Activated CD4-positive, alpha-beta memory T cell treated with anti-CD3 and anti-CD28 coated beads for 36 hours (primary cell): ENCODE results near the gene PPDPF. TPM values are rescaled to one million over a fixed set of nuclear protein-coding genes. Genes with fewer than 3 reads are reported as not detected.
A peak's percentile ranks its signal among the peaks of the same experiment; 100 is the strongest.
"Not testable (repeated sequence)": the region's sequence is repeated elsewhere in the genome, so short reads cannot be mapped to it uniquely, and the experiment has no call there.

Source experiments
- CTCF ChIA-PET: fragments of 350-600 bp; sonication (Branson Sonifier 250); formaldehyde crosslinking; loops from one replicate; lab custom pipeline; 2021; ENCODE audit warnings: antibody characterized with exemption, inconsistent platforms; lab: Charles Lee
- POLR2A ChIA-PET: fragments of 350-600 bp; sonication (Branson Sonifier 250); formaldehyde crosslinking; loops from one replicate; lab custom pipeline; 2021; ENCODE audit warnings: antibody characterized with exemption; lab: Charles Lee
- DNase-seq: peaks from one replicate; pipeline ENCODE4 v3.0.0-alpha.2; 2020
- H3K27ac Mint-ChIP-seq: one replicate; pipeline ENCODE4 v1.8.0; 2021; ENCODE audit warnings: mixed read lengths
- H3K27me3 Mint-ChIP-seq: one replicate; pipeline ENCODE4 v1.8.0; 2021; ENCODE audit warnings: mixed read lengths
- H3K36me3 Mint-ChIP-seq: one replicate; pipeline ENCODE4 v1.8.0; 2021; ENCODE audit warnings: mixed read lengths
- H3K4me1 Mint-ChIP-seq: one replicate; pipeline ENCODE4 v1.8.0; 2021; ENCODE audit warnings: low read depth, mixed read lengths
- H3K4me3 Mint-ChIP-seq: one replicate; pipeline ENCODE4 v1.8.0; 2021; ENCODE audit warnings: mild to moderate bottlenecking, mixed read lengths
- H3K9me3 Mint-ChIP-seq: one replicate; pipeline ENCODE4 v1.8.0; 2021; ENCODE audit warnings: mixed read lengths
- intact Hi-C: fragments of 100-400 bp; cut with micrococcal nuclease; formaldehyde crosslinking; loops from one replicate; pipeline ENCODE4 v1.15.1; 2023
- total RNA-seq, 2 experiments: library from RNA; stranded (reverse); gene quantifications; one replicate each; pipeline ENCODE4 v1.2.3, GENCODE V29; 2021

The PPDPF gene
- total RNA-seq, 2 experiments from 2014 or later: 191 to 201 TPM

- ChIA-PET POLR2A (no interaction called here), CTCF (interaction anchor here (2.0 kb wide), 1 partner anchor 9 kb away, joined by 6 read pairs; no protein-coding TSS in a partner anchor)
- H3K27ac Mint-ChIP-seq: no peak overlapping the region
- peaks cover 4% of the 10 kb centered on the region for H3K4me1 Mint-ChIP-seq
- DNase-seq: no peak
- H3K9me3 Mint-ChIP-seq: peaks cover 17% of the 10 kb centered on the region
- H3K36me3 Mint-ChIP-seq: peaks cover 5% of the 10 kb centered on the region
- no peak overlapping the region for H3K4me3 Mint-ChIP-seq
- peaks cover 38% of the 10 kb centered on the region for H3K27me3 Mint-ChIP-seq
- intact Hi-C loops: no loop called here
These were observed 15.3 kb upstream of the PPDPF start for GRCh38 chr20:63505281-63505680.

GRCh38 chr20:63505723-63506122, 14.8 kb upstream of the PPDPF start:
- Mint-ChIP-seq H3K27me3 (peaks cover 41% of the 10 kb centered on the region), H3K36me3 (peaks cover 5% of the 10 kb centered on the region), H3K27ac (no peak overlapping the region), H3K9me3 (peaks cover 17% of the 10 kb centered on the region), H3K4me3 (no peak overlapping the region), H3K4me1 (peaks cover 4% of the 10 kb centered on the region)
- ChIA-PET POLR2A (no interaction called here), CTCF (interaction anchor here (2.0 kb wide), 1 partner anchor 9 kb away, joined by 6 read pairs; no protein-coding TSS in a partner anchor)
- DNase-seq: no peak
- intact Hi-C loops: no loop called here

- intact Hi-C loops: no loop called here
- no peak for DNase-seq
- ChIA-PET POLR2A (no interaction called here), CTCF (interaction anchor here (0.6 to 2.0 kb wide), 2 partner anchors 11 to 20 kb away, joined by 3 to 6 read pairs; no protein-coding TSS in a partner anchor)
- H3K4me3 Mint-ChIP-seq: no peak overlapping the region
- H3K9me3 Mint-ChIP-seq: peaks cover 17% of the 10 kb centered on the region
- no peak overlapping the region for H3K27ac Mint-ChIP-seq
- peaks cover 5% of the 10 kb centered on the region for H3K36me3 Mint-ChIP-seq
- peaks cover 4% of the 10 kb centered on the region for H3K4me1 Mint-ChIP-seq
- H3K27me3 Mint-ChIP-seq: peaks cover 43% of the 10 kb centered on the region
These were observed 13.4 kb upstream of the PPDPF start for GRCh38 chr20:63507083-63507743.

GRCh38 chr20:63508072-63508768, 12.3 kb upstream of the PPDPF start:
- Mint-ChIP-seq H3K27ac (peak overlapping the region; percentile 47), H3K4me3 (no peak overlapping the region), H3K4me1 (peaks cover 4% of the 10 kb centered on the region), H3K9me3 (peaks cover 17% of the 10 kb centered on the region), H3K27me3 (peaks cover 47% of the 10 kb centered on the region), H3K36me3 (peaks cover 5% of the 10 kb centered on the region)
- CTCF ChIA-PET: interaction anchor here (0.6 kb wide), 2 partner anchors 11 to 19 kb away, joined by 3 read pairs; no protein-coding TSS in a partner anchor
- intact Hi-C loops: no loop called here
- peak; percentile 42 for DNase-seq
- POLR2A ChIA-PET: no interaction called here

- Mint-ChIP-seq H3K4me3 (no peak overlapping the region), H3K36me3 (peaks cover 5% of the 10 kb centered on the region), H3K4me1 (peaks cover 4% of the 10 kb centered on the region), H3K9me3 (peaks cover 11% of the 10 kb centered on the region), H3K27me3 (peaks cover 45% of the 10 kb centered on the region), H3K27ac (no peak overlapping the region)
- ChIA-PET POLR2A (no interaction called here), CTCF (interaction anchor here (0.6 kb wide), 1 partner anchor 12 kb away, joined by 3 read pairs; no protein-coding TSS in a partner anchor)
- intact Hi-C loops: no loop called here
- DNase-seq: no peak
These were observed 11.4 kb upstream of the PPDPF start for GRCh38 chr20:63509088-63509564.

- intact Hi-C loops: no loop called here
- CTCF ChIA-PET: interaction anchor here (1.0 kb wide), 1 partner anchor 24 kb away, joined by 4 read pairs; the partner anchor contains the start of gene PTK6
- DNase-seq: no peak
- Mint-ChIP-seq H3K4me1 (peaks cover 2% of the 10 kb centered on the region), H3K9me3 (peaks cover 2% of the 10 kb centered on the region), H3K4me3 (no peak overlapping the region), H3K27ac (no peak overlapping the region), H3K27me3 (peaks cover 28% of the 10 kb centered on the region), H3K36me3 (peaks cover 2% of the 10 kb centered on the region)
- POLR2A ChIA-PET: no interaction called here
These were observed 7.4 kb upstream of the PPDPF start for GRCh38 chr20:63513207-63513606.

GRCh38 chr20:63514520-63514919, 6.0 kb upstream of the PPDPF start:
- CTCF ChIA-PET: interaction anchor here (1.1 kb wide), 1 partner anchor 18 kb away, joined by 5 read pairs; no protein-coding TSS in a partner anchor
- POLR2A ChIA-PET, H3K9me3 Mint-ChIP-seq, H3K36me3 Mint-ChIP-seq, H3K4me3 Mint-ChIP-seq, intact Hi-C loops, H3K4me1 Mint-ChIP-seq, H3K27ac Mint-ChIP-seq: not testable (repeated sequence)
- H3K27me3 Mint-ChIP-seq: peaks cover 20% of the 10 kb centered on the region
- DNase-seq: peak; percentile 8

- ChIA-PET POLR2A (no interaction called here), CTCF (interaction anchor here (1.1 to 1.8 kb wide), 2 partner anchors 20 to 21 kb away, joined by 3 to 9 read pairs; partner anchors contain the start of gene PTK6)
- DNase-seq: no peak
- Mint-ChIP-seq H3K27ac (no peak overlapping the region), H3K9me3 (peaks cover 5% of the 10 kb centered on the region), H3K27me3 (peaks cover 6% of the 10 kb centered on the region), H3K4me3 (no peak overlapping the region), H3K4me1 (peaks cover 15% of the 10 kb centered on the region), H3K36me3 (peaks cover 14% of the 10 kb centered on the region)
- intact Hi-C loops: no loop called here
These were observed 2.9 kb upstream of the PPDPF start for GRCh38 chr20:63517376-63518309.

- Mint-ChIP-seq H3K36me3 (peaks cover 21% of the 10 kb centered on the region), H3K4me3 (no peak overlapping the region)
These were observed 2.2 kb upstream of the PPDPF start for GRCh38 chr20:63518351-63518861.

GRCh38 chr20:63518946-63519667, 1.5 kb upstream of the PPDPF start:
- Mint-ChIP-seq H3K9me3 (peaks cover 13% of the 10 kb centered on the region), H3K27me3 (peaks cover 2% of the 10 kb centered on the region), H3K4me1 (peaks cover 21% of the 10 kb centered on the region), H3K36me3 (peaks cover 26% of the 10 kb centered on the region), H3K27ac (no peak overlapping the region), H3K4me3 (peak overlapping the region; percentile 69)
- intact Hi-C loops: no loop called here
- ChIA-PET POLR2A (interaction anchor here (5.4 kb wide), 1 partner anchor 18 kb away, joined by 55 read pairs; the partner anchor contains the start of gene PTK6), CTCF (interaction anchor here (1.8 kb wide), 1 partner anchor 22 kb away, joined by 9 read pairs; no protein-coding TSS in a partner anchor)
- no peak for DNase-seq

More at GRCh38 chr20:63518351-63518861, 2.2 kb upstream of the PPDPF start:
- CTCF ChIA-PET: interaction anchor here (1.8 kb wide), 1 partner anchor 22 kb away, joined by 9 read pairs; no protein-coding TSS in a partner anchor
- peaks cover 2% of the 10 kb centered on the region for H3K27me3 Mint-ChIP-seq
- H3K27ac Mint-ChIP-seq: no peak overlapping the region
- H3K4me1 Mint-ChIP-seq: peaks cover 16% of the 10 kb centered on the region
- H3K9me3 Mint-ChIP-seq: peaks cover 8% of the 10 kb centered on the region
- intact Hi-C loops: no loop called here
- DNase-seq: no peak
- POLR2A ChIA-PET: no interaction called here
